OCI-LY7 (cell line): ENCODE data around the gene KRT35.

Experiments used
- EZH2phosphoT487 ChIP-seq: fragments of 200-600 bp; sonication (generic); IDR thresholded peaks from 2 replicates; pipeline ENCODE4 v1.6.1; 2018; ENCODE audit warnings: low read depth, borderline replicate concordance, mild to moderate bottlenecking, mixed run types, antibody characterized with exemption, low read length, moderate library complexity, mixed read lengths
- TF ChIP-seq, protein P1 (sequence below): fragments of 200-600 bp; sonication (generic); conservative IDR thresholded peaks from 2 replicates; pipeline ENCODE4 v1.5.1; 2014; ENCODE audit warnings: mild to moderate bottlenecking, antibody characterized with exemption, low read length, moderate library complexity, mixed read lengths

GRCh38 chr17:41503202-41503601, 22.3 kb upstream of the KRT35 start:
- TF ChIP-seq, protein P1, sequence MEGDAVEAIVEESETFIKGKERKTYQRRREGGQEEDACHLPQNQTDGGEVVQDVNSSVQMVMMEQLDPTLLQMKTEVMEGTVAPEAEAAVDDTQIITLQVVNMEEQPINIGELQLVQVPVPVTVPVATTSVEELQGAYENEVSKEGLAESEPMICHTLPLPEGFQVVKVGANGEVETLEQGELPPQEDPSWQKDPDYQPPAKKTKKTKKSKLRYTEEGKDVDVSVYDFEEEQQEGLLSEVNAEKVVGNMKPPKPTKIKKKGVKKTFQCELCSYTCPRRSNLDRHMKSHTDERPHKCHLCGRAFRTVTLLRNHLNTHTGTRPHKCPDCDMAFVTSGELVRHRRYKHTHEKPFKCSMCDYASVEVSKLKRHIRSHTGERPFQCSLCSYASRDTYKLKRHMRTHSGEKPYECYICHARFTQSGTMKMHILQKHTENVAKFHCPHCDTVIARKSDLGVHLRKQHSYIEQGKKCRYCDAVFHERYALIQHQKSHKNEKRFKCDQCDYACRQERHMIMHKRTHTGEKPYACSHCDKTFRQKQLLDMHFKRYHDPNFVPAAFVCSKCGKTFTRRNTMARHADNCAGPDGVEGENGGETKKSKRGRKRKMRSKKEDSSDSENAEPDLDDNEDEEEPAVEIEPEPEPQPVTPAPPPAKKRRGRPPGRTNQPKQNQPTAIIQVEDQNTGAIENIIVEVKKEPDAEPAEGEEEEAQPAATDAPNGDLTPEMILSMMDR = no peak
- TF ChIP-seq EZH2phosphoT487 = no peak
